Neural progenitor cell (in vitro differentiated cells): ENCODE results near the gene SLC23A2.

ENCODE experiments used
- EZH2 ChIP-seq: fragments of 200-600 bp; sonication (generic); IDR thresholded peaks from 2 replicates; pipeline ENCODE4 v1.6.1; 2017; ENCODE audit warnings: antibody characterized with exemption, mild to moderate bottlenecking, moderate library complexity
- TF ChIP-seq, protein P1 (sequence below): fragments of 200-600 bp; sonication (generic); IDR thresholded peaks from 2 replicates; pipeline ENCODE4 v1.5.1; 2017; ENCODE audit warnings: antibody characterized with exemption, mild to moderate bottlenecking

GRCh38 chr20:5036828-5037227, 35.5 kb upstream of the SLC23A2 start:
- TF ChIP-seq, protein P1, sequence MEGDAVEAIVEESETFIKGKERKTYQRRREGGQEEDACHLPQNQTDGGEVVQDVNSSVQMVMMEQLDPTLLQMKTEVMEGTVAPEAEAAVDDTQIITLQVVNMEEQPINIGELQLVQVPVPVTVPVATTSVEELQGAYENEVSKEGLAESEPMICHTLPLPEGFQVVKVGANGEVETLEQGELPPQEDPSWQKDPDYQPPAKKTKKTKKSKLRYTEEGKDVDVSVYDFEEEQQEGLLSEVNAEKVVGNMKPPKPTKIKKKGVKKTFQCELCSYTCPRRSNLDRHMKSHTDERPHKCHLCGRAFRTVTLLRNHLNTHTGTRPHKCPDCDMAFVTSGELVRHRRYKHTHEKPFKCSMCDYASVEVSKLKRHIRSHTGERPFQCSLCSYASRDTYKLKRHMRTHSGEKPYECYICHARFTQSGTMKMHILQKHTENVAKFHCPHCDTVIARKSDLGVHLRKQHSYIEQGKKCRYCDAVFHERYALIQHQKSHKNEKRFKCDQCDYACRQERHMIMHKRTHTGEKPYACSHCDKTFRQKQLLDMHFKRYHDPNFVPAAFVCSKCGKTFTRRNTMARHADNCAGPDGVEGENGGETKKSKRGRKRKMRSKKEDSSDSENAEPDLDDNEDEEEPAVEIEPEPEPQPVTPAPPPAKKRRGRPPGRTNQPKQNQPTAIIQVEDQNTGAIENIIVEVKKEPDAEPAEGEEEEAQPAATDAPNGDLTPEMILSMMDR = no peak
- no peak for TF ChIP-seq EZH2
